GM18868 (cell line): ENCODE results near the gene CAPN5.
"Not testable (repeated sequence)": the region's sequence is repeated elsewhere in the genome, so short reads cannot be mapped to it uniquely, and the experiment has no call there.

Experiments
- ATAC-seq: cut with Tn5 transposase; IDR thresholded peaks from one replicate; pipeline ENCODE4 v1.9.1; 2021; ENCODE audit warnings: mild to moderate bottlenecking, moderate library complexity; ENCODE audit not compliant: unreplicated experiment

The CAPN5 gene

DNA sequence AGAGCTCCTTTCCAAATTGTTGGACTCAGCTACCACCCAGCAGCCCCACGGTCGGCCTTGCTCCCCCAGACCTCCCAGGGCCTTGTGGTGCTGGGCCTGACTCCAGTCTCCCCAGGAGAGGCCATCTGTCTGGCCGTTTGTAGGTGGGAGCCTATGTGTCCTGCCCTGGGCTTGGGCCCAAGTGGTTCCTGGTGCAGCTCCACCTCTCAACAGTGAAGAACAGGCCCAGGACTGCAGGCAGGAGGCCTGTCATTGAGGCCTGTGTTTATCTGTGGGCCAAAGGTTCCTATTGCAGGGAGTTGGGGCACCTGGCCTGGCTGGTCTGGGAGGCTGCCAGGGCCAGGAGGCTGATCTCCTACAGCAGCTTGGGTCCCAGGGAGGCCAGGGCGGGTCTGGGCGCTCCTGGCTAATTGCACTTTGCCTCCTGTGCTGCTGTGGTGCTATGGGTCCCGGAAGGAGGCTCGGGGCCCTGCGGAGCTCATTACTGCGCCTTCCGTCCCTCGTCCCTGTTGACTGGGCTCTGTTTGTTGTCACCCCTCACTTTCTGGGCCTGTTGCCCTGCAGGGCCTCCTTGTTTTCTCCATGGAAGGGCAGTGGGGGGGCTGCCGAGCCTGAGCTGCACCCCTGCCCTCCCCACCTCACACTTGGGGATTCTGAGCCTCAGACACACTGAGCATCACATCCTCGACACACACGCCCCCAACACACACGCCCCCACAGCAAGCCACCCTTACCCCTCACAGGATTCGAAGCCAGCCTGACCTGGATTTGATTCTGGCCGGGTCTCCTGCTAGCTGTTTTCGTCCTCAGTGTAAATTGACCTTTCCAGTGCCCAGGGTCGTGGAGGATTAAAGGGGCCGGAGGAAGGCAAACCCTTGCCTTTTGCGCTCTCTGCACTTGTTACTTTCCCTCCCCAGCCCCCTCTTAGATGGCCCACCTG is 29.1 kb downstream of the CAPN5 start:
- no peak for ATAC-seq

DNA sequence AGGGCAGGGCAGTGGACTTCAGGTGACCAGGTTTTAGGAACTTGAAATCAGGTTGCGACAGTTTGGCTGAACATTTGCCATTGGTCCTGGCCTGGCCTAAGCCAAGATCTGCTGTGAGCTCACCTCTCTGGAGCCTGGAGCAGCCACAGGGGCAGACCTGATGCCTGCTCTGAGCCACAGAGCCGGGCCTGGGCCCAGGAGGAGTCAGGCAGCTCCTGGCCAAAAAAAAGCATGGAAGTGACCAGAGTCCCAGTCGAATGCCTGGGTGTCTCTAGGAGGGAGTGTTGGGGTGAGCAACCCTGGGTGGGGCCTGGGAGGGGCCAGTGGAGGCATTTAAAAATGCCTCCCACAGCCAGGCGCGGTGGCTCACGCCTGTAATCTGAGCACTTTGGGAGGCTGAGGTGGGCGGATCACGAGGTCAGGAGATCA is 29.8 kb downstream of the CAPN5 start:
- ATAC-seq = no peak

DNA sequence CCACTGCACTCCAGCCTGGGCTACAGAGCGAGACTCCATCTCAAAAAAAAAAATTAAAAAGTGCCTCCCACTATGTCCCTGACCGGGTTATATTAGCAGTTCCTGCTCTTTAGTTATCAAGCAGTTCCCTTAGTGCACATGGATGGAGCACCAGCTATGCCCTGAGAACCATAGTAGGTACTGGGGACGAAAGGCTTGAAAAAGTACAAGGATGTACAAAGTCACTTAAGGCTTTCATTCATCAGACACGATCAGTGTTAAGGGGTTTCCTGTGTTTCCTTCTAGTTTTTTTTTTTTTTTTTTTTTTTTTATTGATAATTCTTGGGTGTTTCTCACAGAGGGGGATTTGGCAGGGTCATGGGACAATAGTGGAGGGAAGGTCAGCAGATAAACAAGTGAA is 30.4 kb downstream of the CAPN5 start:
- not testable (repeated sequence) for ATAC-seq

DNA sequence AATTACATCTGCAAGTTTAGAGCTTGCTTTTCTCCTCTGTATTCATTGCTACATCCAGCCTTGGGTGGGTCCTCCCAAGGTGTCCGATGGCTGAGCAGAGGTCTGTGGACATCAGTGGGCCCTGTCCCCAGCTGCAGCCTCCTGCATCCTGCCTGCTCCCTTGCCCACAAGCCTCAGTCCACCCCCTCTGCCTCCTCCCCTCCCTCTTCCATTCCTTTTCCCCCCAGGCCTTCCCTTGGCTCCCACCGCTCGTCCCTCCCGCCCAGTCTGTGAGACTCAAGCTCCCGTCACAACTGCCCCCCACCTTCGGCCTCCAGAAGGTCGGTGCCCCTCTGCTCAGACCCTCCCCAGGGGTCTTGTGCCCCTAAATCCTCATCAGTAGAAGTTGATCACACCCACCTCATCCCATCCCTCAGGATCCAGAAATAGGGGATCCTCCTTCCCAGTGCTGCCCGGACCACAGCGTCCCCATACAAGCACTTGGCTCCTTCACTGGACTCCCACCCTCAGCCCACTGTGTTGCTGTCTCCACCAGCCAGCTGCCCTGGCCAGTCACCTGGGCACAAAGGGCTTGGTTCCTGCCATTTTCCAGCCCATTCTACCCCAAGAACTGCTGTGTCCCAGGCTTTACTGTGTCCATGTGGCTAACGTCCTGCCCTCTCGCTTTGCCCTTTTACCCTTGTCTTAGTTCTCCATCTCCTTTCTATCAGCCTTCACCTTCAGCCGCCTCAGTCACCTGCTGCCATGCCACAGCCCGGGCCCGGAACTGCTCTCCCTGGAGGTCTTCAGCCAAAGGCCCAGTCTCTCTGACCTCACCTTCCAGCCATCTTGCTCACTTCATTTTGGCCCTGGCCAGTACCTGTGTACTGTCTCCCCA is 33.6 kb downstream of the CAPN5 start:
- no peak for ATAC-seq

DNA sequence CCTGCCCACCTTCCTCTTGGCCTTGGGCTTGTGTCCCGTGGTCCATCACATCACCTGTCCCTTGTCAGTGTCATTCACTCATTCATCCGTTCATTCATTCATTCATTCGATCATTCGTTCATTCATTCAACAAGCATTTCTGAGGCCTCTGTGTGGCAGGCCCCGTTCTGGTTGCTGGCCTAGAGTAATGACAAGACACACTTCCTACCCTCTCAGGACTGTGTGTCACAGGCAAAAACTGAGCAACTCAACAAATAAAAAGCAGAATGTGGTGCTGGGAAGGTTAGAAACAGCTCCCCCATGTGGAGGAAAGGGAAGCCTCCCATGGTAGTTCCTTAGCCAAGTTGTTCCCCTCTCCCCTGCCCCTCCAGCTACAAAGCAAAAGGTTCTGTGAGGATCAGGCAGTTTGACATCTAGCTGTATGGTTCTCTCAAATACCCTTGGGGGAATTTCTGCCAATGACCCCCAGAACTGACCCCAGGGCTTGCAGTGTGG is 34.3 kb downstream of the CAPN5 start:
- ATAC-seq = no peak

DNA sequence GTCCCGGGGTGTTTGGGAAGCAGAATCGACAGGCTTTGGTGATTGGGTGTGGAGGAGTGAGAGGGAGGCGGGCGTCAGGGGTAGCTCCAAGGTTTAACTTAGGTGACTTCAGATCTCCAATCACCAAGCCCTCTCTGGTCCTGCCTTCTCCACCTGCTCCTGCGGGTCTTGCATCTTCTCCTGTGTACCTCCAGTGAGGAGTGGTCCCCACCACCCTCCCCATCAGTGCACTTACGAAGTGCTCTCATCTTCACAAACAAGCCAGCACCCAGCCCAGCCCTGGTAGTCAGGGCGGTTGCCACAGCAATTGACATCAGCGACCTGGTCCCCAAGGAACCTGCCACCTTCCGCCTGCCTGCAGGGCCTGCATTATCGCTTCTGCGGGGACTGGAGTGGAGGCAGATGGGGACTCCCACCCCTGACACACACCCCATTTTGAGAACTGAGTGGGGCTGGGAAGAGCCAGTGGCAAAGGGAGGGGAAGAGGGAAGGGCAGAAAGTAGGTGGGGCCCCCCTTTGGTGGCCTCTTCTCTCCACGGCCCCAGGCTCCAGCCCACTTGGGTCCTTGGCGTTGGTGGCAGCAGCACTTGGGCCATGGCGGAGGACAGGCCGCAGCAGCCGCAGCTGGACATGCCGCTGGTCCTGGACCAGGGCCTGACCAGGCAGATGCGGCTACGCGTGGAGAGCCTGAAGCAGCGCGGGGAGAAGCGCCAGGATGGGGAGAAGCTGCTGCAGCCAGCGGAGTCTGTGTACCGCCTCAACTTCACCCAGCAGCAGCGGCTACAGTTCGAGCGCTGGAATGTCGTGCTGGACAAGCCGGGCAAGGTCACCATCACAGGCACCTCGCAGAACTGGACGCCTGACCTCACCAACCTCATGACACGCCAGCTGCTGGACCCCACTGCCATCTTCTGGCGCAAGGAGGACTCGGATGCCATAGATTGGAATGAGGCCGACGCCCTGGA is 35.8 kb downstream of the CAPN5 start, which contains the start of gene OMP:
TSS of gene OMP (plus strand) at position 595 of the 965 bp plus-strand sequence. CDS start at position 595, 0 bp downstream.
- no peak for ATAC-seq

DNA sequence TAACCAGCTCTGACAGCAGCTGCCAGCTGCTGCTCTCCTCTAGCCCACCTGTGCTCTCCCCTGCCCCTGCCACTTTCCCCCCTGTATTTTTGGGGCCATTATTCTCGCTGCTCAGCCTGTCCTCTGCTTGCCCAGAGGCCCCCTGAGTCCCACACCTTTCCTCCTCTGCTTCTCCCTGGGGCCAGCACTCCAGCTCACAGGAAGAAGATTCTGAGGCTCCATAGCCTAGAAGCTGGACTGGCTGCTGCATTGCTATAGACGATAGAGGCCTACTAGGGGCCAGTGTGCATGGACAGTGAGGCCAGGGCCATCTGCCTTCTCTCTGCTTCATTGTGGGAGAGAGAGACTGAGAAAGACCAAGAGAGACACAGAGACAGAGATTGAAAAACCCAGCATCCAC is 36.5 kb downstream of the CAPN5 start:
- ATAC-seq = no peak

DNA sequence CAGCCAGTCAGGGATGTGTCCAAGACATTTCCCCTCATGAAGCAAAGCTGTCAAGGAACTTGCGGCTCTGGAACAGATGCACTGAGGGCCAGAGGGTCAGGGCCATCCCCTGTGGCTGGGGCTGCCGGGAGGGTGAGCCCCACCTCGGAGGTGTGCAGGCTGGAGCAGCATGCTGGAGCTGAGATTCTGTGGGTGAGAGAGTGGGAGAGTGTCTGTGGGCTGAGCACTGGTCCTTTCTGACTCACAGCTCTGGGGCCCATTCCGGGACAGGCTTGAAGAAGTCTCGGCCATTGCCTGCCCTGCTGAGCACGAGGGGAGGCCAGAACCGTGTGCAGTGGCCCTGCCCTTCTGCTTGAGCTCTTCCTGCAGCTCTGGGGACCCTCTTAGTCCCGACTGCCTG is 38.0 kb downstream of the CAPN5 start:
- ATAC-seq = no peak

DNA sequence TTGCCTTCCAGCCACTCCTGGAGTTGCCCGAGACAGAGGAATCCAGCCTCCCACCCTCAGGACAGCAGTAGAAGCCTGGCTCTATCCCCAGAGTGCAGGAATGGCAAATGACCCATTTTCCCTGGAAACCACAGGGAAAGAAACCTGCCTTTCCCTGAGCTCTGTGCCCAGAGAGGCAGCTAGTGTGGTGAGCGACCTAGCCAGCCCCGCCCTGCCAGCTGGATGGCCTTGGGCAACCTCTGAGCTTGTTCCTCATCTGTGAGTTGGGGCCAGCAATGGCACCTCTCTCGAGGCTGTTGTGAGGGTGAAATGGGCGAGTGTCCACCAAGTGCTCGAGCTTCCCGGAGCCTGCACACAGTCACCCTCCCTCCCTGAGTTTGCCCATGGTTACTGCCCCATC is 39.5 kb downstream of the CAPN5 start:
- no peak for ATAC-seq

DNA sequence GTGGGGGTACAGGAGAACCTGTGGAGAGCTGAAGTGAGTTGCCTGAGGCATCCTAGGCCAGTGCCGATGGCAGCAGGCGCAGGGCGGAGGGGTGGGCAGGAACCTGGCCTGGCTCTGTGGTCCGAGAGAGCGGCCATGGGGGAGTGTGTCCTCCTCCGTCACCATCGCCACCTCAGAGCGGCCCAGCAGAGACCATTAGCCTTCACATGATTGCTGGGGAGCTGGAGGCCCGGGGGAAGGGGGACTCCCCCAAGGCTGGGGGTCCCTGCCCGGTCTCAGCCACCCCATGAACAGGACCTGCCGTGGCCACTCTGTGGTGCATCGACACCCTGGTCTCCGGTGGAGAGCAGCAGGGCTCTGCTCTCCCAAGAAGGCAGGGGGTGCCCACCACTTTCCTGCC is 40.0 kb downstream of the CAPN5 start:
- no peak for ATAC-seq

DNA sequence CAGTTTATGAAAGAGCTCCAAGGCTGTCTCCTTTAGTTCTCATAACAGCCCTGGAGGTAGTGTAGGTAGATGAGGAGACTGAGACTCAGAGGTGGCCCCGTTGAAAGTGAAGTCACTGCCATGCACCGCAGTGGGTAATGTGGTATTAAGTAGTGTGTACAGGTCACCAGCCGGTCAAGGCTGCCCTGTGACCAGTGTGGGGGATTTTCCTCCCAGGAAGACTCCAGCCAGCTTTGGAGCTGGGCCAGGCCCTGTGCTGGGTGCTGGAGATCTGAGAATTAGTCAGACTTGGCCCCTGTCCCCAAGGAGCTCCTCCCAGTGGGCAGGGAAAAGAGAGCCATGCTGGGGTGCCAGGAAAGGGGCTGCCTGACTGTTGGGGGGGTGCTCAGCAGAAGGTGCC is 41.2 kb downstream of the CAPN5 start:
- no peak for ATAC-seq

DNA sequence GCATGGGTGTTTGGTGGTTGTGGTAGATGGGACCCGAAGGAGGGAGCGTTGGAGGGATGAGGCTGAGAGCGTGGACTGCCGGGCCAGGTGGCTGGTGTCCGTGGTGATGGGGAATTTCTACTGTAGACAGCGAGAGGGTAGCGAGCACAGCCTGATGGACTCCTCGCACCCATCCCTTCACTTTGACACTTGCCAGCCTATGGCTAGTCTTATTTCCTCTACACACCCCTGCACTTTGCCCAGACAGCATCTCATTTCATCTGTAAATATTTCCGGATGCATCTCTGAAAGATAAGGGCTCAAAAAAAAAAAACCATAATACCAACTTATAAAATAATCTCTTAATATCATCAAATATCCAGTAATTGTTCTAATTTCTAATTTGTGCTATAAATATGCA is 41.7 kb downstream of the CAPN5 start:
- no peak for ATAC-seq

DNA sequence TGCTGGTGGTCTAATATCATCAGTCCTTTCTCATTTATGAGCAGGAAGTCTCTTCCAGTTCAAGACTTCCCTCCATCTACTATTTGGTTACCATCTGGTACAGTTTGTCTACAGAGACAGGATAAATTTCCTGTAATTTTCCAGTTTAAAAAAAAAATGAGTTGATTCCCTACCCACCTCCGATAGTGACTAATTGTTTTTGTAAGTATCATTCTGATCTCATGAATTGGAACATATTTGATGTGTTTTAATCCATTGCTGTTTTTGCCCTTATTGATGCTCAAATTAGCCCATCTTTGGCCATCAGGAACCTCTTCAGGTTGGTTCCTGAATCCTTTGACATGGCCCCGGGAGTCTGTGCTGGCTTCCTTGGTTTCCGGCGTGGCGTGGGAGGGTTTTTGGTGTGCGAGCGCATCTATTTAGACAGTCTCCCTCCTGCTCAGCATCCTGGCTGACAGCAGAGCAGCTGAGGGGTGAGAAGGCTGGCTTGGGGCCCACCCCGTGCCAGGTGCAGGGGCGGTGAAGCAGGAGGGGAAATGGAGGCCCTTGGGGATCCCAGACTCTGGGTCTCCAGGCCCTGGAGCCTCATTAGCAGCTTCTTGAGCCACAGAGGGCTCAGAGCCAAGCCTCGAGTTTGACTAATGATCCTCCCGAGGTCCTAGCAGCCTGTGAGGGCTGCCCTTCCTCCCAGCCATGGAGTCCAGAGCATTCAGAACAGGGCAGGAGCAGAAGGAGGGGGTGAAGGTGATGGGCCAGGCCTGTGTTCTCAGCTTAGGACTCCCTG is 42.7 kb downstream of the CAPN5 start:
- no peak for ATAC-seq

DNA sequence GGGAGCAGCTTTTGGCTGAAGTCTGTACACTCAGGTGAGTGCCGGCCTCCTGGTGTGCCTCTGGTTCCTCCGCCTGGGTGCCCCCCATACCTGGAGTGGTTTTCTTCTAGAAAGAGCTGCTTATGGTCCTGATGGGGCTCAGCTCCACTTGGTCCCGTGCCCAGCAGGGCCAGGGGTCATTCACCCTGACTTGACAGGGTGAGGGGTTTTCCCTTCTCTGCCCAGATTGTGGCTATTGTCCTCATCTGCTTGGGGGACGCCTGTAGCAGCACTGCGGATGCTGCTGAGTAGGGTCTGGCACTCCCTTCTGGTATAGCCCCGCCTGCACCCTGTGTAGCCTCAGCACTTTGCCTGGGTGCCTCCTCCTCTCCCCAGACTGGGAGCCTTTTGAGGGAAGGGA is 44.1 kb downstream of the CAPN5 start:
- no peak for ATAC-seq

DNA sequence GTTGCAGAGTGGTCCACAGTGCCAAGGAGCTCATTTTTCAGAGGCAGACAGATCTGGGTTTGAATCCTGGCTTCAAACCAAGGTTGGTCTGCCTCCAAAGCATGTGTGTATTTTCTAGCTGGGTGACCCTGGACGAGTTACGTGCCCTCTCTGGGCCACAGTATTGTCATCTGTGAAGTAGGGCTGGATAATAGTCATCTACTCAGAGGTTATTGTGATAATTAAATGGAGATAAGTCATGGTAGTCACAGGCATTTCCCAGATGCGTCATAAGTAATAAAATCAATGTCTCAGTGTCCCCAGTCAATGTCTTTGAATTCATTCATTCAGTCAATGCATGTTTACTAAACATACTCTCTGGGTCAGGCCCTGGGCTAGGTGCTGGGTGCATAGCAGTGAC is 44.5 kb downstream of the CAPN5 start:
- no peak for ATAC-seq

DNA sequence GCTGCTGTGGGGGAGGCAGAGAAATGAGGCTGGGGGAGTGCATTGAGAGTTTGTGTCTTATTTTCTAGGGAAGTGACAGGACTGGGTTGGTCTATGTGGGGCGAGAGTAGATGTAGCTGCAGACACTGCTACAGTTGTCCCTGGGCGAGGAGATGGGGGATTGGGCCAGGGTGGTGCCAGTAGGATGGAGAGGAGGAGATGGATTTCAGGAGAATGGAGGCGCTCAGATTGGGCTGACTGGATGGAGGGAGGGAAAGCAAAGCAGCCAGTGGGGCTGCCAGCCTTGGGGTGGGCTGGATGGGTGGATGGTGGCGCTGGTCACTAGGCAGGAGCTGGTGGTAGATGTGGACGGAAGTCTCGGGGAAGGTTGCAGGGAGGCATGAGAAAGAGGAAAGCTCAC is 45.2 kb downstream of the CAPN5 start:
- ATAC-seq = no peak

DNA sequence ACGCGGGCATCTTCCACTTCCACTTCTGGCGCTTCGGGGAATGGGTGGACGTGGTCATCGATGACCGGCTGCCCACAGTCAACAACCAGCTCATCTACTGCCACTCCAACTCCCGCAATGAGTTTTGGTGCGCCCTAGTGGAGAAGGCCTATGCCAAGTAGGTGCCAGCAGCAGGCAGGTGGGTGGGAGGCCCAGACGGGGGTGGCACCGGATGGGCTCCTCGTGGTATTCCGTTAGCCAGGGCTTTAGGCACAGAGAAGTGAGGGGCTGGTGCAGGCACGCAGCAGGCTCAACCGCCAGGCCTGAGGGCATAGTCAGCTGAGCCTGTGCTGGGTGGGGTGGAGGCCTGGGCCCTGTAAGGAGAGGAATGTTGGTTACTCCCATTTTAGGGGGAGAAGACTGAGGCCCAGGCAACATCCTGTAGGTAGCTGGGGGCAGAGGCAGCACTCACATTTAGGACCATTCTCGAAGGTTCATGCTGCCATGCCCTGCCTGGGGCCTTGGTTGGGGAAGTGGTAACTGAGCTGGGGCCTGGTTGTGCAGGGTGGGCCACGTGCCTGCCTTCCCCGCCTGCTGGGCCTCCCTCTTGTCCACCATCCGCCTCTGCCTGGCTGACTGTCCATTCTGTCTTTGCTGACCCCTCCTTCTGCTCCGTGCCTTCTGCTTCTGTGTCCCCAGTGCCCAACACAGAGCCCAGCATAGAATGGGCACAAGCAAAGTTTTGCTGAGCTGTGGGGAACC is 46.0 kb downstream of the CAPN5 start:
- ATAC-seq = no peak

DNA sequence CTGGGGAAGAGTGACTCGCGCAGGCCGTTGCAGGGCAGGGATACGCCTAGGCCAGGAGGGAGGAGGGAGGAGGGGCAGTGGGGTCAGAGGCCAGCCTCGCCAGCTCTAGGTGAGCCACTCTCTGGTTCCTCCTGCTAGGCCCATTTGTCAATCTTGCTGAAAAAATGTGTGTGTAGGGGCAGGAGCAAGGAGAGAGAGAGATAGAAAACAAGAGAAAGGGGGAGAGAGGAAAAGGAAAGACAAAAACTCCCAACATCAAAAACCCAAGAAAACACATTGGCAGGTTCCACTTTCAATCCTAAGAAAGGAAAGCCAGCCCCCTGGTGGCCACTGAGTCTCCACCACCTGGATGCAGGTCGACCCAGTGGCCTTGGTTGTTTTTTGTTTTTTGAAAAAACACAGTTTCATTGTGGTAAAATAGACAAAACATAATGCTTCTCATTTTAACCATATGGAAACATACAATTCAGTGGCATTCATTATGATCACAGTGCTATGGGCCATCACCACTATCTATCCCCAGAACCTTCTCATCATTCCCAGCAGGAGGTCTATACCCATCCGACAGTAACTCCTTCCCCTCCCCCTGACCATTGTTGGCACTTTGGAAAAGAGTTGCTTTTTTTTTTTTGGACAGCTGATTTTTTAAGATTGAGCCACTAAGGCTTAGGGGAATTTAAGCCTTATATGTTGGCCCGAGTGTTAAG is 46.8 kb downstream of the CAPN5 start:
- ATAC-seq = no peak
